Activated T-cell treated with anti-CD3 and anti-CD28 coated beads, Interleukin-2, amount 50 U/mL, for 24 hours (primary cell): ENCODE results near the gene MTARC2.

Source experiments
- DNase-seq: peaks from one replicate; pipeline ENCODE4 v3.0.0-alpha.2; 2020
- H3K27ac Mint-ChIP-seq: 2 replicates; pipeline ENCODE4 v1.8.0; 2020; ENCODE audit warnings: mild to moderate bottlenecking, mixed read lengths
- H3K27me3 Mint-ChIP-seq: 2 replicates; pipeline ENCODE4 v1.8.0; 2020; ENCODE audit warnings: mixed read lengths
- H3K36me3 Mint-ChIP-seq: 2 replicates; pipeline ENCODE4 v1.8.0; 2020; ENCODE audit warnings: low read depth, mixed read lengths
- H3K4me1 Mint-ChIP-seq: 2 replicates; pipeline ENCODE4 v1.8.0; 2020; ENCODE audit warnings: low read depth, mixed read lengths
- H3K4me3 Mint-ChIP-seq: 2 replicates; pipeline ENCODE4 v1.8.0; 2020; ENCODE audit warnings: mild to moderate bottlenecking, moderate library complexity, mixed read lengths
- H3K9me3 Mint-ChIP-seq: 2 replicates; pipeline ENCODE4 v1.8.0; 2020; ENCODE audit warnings: mixed read lengths

Gene MTARC2

GRCh38 chr1:220747437-220748088, 559 bp upstream of the MTARC2 start:
- DNase-seq: no peak
- Mint-ChIP-seq H3K4me1 (peaks cover 8% of the 10 kb centered on the region), H3K36me3 (no peaks in the 10 kb centered on the region), H3K4me3 (peak overlapping the region; percentile 63), H3K27me3 (peaks cover 72% of the 10 kb centered on the region), H3K27ac (no peak overlapping the region), H3K9me3 (no peaks in the 10 kb centered on the region)

GRCh38 chr1:220748936-220749335, 814 bp downstream of the MTARC2 start:
- DNase-seq: no peak
- H3K9me3 Mint-ChIP-seq: no peaks in the 10 kb centered on the region
- H3K27ac Mint-ChIP-seq: no peak overlapping the region
- H3K36me3 Mint-ChIP-seq: no peaks in the 10 kb centered on the region
- H3K4me1 Mint-ChIP-seq: peaks cover 8% of the 10 kb centered on the region
- H3K4me3 Mint-ChIP-seq: peak overlapping the region; percentile 50
- H3K27me3 Mint-ChIP-seq: peaks cover 74% of the 10 kb centered on the region

GRCh38 chr1:220750131-220750515, 2.0 kb downstream of the MTARC2 start:
- Mint-ChIP-seq H3K4me3 (no peak overlapping the region), H3K9me3 (no peaks in the 10 kb centered on the region), H3K27ac (no peak overlapping the region), H3K27me3 (peaks cover 74% of the 10 kb centered on the region), H3K4me1 (peaks cover 8% of the 10 kb centered on the region), H3K36me3 (no peaks in the 10 kb centered on the region)
- DNase-seq: no peak

- Mint-ChIP-seq H3K27me3 (peaks cover 77% of the 10 kb centered on the region), H3K36me3 (no peaks in the 10 kb centered on the region), H3K27ac (no peak overlapping the region), H3K4me3 (no peak overlapping the region), H3K9me3 (no peaks in the 10 kb centered on the region), H3K4me1 (peaks cover 8% of the 10 kb centered on the region)
- DNase-seq: no peak
Observed at GRCh38 chr1:220751111-220751510, 3.0 kb downstream of the MTARC2 start.

GRCh38 chr1:220754212-220754917, 6.2 kb downstream of the MTARC2 start:
- no peaks in the 10 kb centered on the region for H3K4me1 Mint-ChIP-seq
- no peaks in the 10 kb centered on the region for H3K36me3 Mint-ChIP-seq
- no peak overlapping the region for H3K4me3 Mint-ChIP-seq
- no peak overlapping the region for H3K27ac Mint-ChIP-seq
- peaks cover 61% of the 10 kb centered on the region for H3K27me3 Mint-ChIP-seq
- H3K9me3 Mint-ChIP-seq: no peaks in the 10 kb centered on the region
- DNase-seq: no peak

- no peak overlapping the region for H3K4me3 Mint-ChIP-seq
- H3K27ac Mint-ChIP-seq: no peak overlapping the region
- peaks cover 59% of the 10 kb centered on the region for H3K27me3 Mint-ChIP-seq
- H3K4me1 Mint-ChIP-seq: no peaks in the 10 kb centered on the region
- no peak for DNase-seq
- H3K9me3 Mint-ChIP-seq: no peaks in the 10 kb centered on the region
- no peaks in the 10 kb centered on the region for H3K36me3 Mint-ChIP-seq
Observed at GRCh38 chr1:220754918-220755295, 6.8 kb downstream of the MTARC2 start.

GRCh38 chr1:220755309-220755708, 7.2 kb downstream of the MTARC2 start:
- no peak overlapping the region for H3K4me3 Mint-ChIP-seq
- no peaks in the 10 kb centered on the region for H3K4me1 Mint-ChIP-seq
- no peaks in the 10 kb centered on the region for H3K36me3 Mint-ChIP-seq
- no peak overlapping the region for H3K27ac Mint-ChIP-seq
- peaks cover 55% of the 10 kb centered on the region for H3K27me3 Mint-ChIP-seq
- DNase-seq: no peak
- H3K9me3 Mint-ChIP-seq: no peaks in the 10 kb centered on the region

GRCh38 chr1:220757441-220757840, 9.3 kb downstream of the MTARC2 start:
- no peak for DNase-seq
- Mint-ChIP-seq H3K27me3 (peaks cover 42% of the 10 kb centered on the region), H3K27ac (no peak overlapping the region), H3K9me3 (no peaks in the 10 kb centered on the region), H3K4me3 (no peak overlapping the region), H3K36me3 (no peaks in the 10 kb centered on the region), H3K4me1 (no peaks in the 10 kb centered on the region)

- H3K27me3 Mint-ChIP-seq: peaks cover 39% of the 10 kb centered on the region
- H3K36me3 Mint-ChIP-seq: no peaks in the 10 kb centered on the region
- no peaks in the 10 kb centered on the region for H3K9me3 Mint-ChIP-seq
- no peaks in the 10 kb centered on the region for H3K4me1 Mint-ChIP-seq
- no peak for DNase-seq
- H3K4me3 Mint-ChIP-seq: no peak overlapping the region
- H3K27ac Mint-ChIP-seq: no peak overlapping the region
Observed at GRCh38 chr1:220759147-220759546, 11.0 kb downstream of the MTARC2 start.

- H3K27me3 Mint-ChIP-seq: peaks cover 20% of the 10 kb centered on the region
- no peak overlapping the region for H3K27ac Mint-ChIP-seq
- no peak overlapping the region for H3K4me3 Mint-ChIP-seq
- no peak for DNase-seq
- no peaks in the 10 kb centered on the region for H3K9me3 Mint-ChIP-seq
- H3K4me1 Mint-ChIP-seq: no peaks in the 10 kb centered on the region
- no peaks in the 10 kb centered on the region for H3K36me3 Mint-ChIP-seq
Observed at GRCh38 chr1:220761688-220762427, 13.7 kb downstream of the MTARC2 start.

GRCh38 chr1:220764757-220765156, 16.6 kb downstream of the MTARC2 start:
- H3K27me3 Mint-ChIP-seq: peaks cover 13% of the 10 kb centered on the region
- no peak overlapping the region for H3K27ac Mint-ChIP-seq
- no peaks in the 10 kb centered on the region for H3K36me3 Mint-ChIP-seq
- H3K4me3 Mint-ChIP-seq: no peak overlapping the region
- H3K9me3 Mint-ChIP-seq: no peaks in the 10 kb centered on the region
- H3K4me1 Mint-ChIP-seq: no peaks in the 10 kb centered on the region
- DNase-seq: no peak

GRCh38 chr1:220767312-220768125, 19.4 kb downstream of the MTARC2 start:
- H3K36me3 Mint-ChIP-seq: no peaks in the 10 kb centered on the region
- H3K4me1 Mint-ChIP-seq: no peaks in the 10 kb centered on the region
- peaks cover 12% of the 10 kb centered on the region for H3K27me3 Mint-ChIP-seq
- DNase-seq: no peak
- no peak overlapping the region for H3K27ac Mint-ChIP-seq
- no peak overlapping the region for H3K4me3 Mint-ChIP-seq
- no peaks in the 10 kb centered on the region for H3K9me3 Mint-ChIP-seq

GRCh38 chr1:220768126-220768601, 20.0 kb downstream of the MTARC2 start:
- H3K4me3 Mint-ChIP-seq: no peak overlapping the region
- DNase-seq: no peak
- peaks cover 12% of the 10 kb centered on the region for H3K27me3 Mint-ChIP-seq
- H3K4me1 Mint-ChIP-seq: no peaks in the 10 kb centered on the region
- no peaks in the 10 kb centered on the region for H3K36me3 Mint-ChIP-seq
- H3K27ac Mint-ChIP-seq: no peak overlapping the region
- H3K9me3 Mint-ChIP-seq: no peaks in the 10 kb centered on the region

- Mint-ChIP-seq H3K36me3 (no peaks in the 10 kb centered on the region), H3K4me3 (no peak overlapping the region), H3K27ac (no peak overlapping the region), H3K9me3 (no peaks in the 10 kb centered on the region), H3K4me1 (no peaks in the 10 kb centered on the region), H3K27me3 (peaks cover 15% of the 10 kb centered on the region)
- DNase-seq: no peak
Observed at GRCh38 chr1:220769205-220769604, 21.1 kb downstream of the MTARC2 start.
